ENCODE measurements around the gene TBC1D12. TPM values are rescaled to one million over a fixed set of nuclear protein-coding genes. Genes with fewer than 3 reads are reported as not detected.

The TBC1D12 gene
- total and polyA plus RNA-seq, 12 donors = 6.2 to 47.8 (median 9.7) TPM

DNA sequence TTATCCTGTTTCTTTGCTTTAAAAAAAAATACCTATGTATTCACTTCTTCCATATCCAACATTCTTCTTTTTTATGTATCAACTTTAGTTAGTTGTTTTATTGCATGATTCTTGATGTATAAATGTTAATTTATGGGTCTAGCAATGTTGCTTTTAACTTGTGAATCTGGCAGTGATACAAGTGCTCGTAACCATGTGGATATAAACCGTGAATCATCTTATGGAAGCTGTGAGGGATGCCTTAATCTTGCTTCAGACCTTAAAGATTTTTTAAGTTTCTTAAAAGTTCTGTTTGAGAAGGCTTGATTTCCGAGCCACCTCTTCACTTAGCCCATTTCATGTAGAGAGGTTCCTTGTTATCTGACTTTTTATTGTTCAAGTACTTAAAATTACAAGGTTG is 169.2 kb downstream of the TBC1D12 start:
- H3K36me3 ChIP-seq (replicated peaks in 1 of 2) = no peaks in the 10 kb centered on the region
- 90 to 91% (median 90%) methylated on average over 3 of the region's 3 CpGs for WGBS, 4 donors
- no peaks in the 10 kb centered on the region for H3K9me3 ChIP-seq (replicated peaks in 1 of 3)
- no peak for DNase-seq
- no peaks in the 10 kb centered on the region for H3K4me1 ChIP-seq (replicated peaks in 1 of 2)
- H3K4me3 ChIP-seq = no peak overlapping the region
- H3K27me3 ChIP-seq = no peaks in the 10 kb centered on the region
- H3K27ac ChIP-seq = no peak overlapping the region
- intact Hi-C loops (cut with DNase I) = no loop called here
- TF ChIP-seq CTCF (IDR thresholded peaks at IDR 0.05) = no peak
- no peak for TF ChIP-seq POLR2A (IDR thresholded peaks at IDR 0.05)

GRCh38 chr10:94578790-94579189 is 176.4 kb downstream of the TBC1D12 start:
- H3K4me3 ChIP-seq = no peak overlapping the region
- 92 to 95% (median 94%) methylated on average over 4 of the region's 4 CpGs for WGBS, 4 donors
- no peaks in the 10 kb centered on the region for H3K27me3 ChIP-seq
- H3K4me1 ChIP-seq (replicated peaks in 1 of 2) = no peaks in the 10 kb centered on the region
- no peak overlapping the region for H3K27ac ChIP-seq
- no peak for DNase-seq
- H3K9me3 ChIP-seq (replicated peaks in 1 of 3) = no peaks in the 10 kb centered on the region
- TF ChIP-seq POLR2A (IDR thresholded peaks at IDR 0.05) = no peak
- TF ChIP-seq CTCF (IDR thresholded peaks at IDR 0.05) = no peak
- H3K36me3 ChIP-seq (replicated peaks in 1 of 2) = no peaks in the 10 kb centered on the region
- intact Hi-C loops (cut with DNase I) = no loop called here

GRCh38 chr10:94583124-94583523 is 180.8 kb downstream of the TBC1D12 start:
- Histone ChIP-seq H3K27ac (no peak overlapping the region), H3K36me3 (replicated peaks in 1 of 2) (no peaks in the 10 kb centered on the region), H3K4me3 (no peak overlapping the region), H3K9me3 (replicated peaks in 1 of 3) (peaks cover 0 to 2% (median 0%) of the 10 kb centered on the region in 3 donors), H3K4me1 (replicated peaks in 1 of 2) (no peaks in the 10 kb centered on the region), H3K27me3 (no peaks in the 10 kb centered on the region)
- TF ChIP-seq CTCF (IDR thresholded peaks at IDR 0.05) (no peak), POLR2A (IDR thresholded peaks at IDR 0.05) (no peak)
- DNase-seq = no peak
- intact Hi-C loops (cut with DNase I) = no loop called here

Other genes with a start within 250 kb of the TBC1D12 start
- gene NOC3L, start 39.6 kb upstream of the TBC1D12 start, total RNA-seq = 10 to 100 TPM in 8 of 9 donors, 1 to 10 TPM in 1; 7.4 to 30.2 (median 18.9) TPM
- 10 to 100 TPM in 1 of 3 donors, 1 to 10 TPM in 2; 6.2 to 29.4 (median 7.1) TPM for gene NOC3L, start 39.6 kb upstream of the TBC1D12 start, polyA plus RNA-seq
- gene HELLS, start 143.2 kb downstream of the TBC1D12 start, total RNA-seq = 10 to 100 TPM in 2 of 9 donors, 1 to 10 TPM in 6, under 1 TPM in 1; 0.60 to 41.0 (median 5.0) TPM
- 1 to 10 TPM; 2.4 to 2.8 (median 2.7) TPM for gene HELLS, start 143.2 kb downstream of the TBC1D12 start, polyA plus RNA-seq